Neural cell (in vitro differentiated cells): ENCODE data around the gene GRM2. TPM values are rescaled to one million over a fixed set of nuclear protein-coding genes. Genes with fewer than 3 reads are reported as not detected.

Source experiments
- H2AFZ ChIP-seq: fragments of 200-600, 300-800 bp; sonication (generic), shearing (Covaris generic); 2 replicates; pipeline ENCODE4 v1.6.0; 2014; ENCODE audit warnings: low read depth, mild to moderate bottlenecking, antibody characterized with exemption, low read length, moderate library complexity
- H3F3A ChIP-seq: fragments of 200-600 bp; shearing (Covaris generic); 2 replicates; pipeline ENCODE4 v1.6.1; 2016; ENCODE audit warnings: mild to moderate bottlenecking, moderate library complexity, mixed read lengths, antibody characterized with exemption, low read length; ENCODE audit not compliant: insufficient read depth, poor library complexity, severe bottlenecking
- H3K27ac ChIP-seq: fragments of 200-600, 300-800 bp; sonication (generic), shearing (Covaris generic); 2 replicates; pipeline ENCODE4 v1.5.1; 2014; ENCODE audit warnings: mild to moderate bottlenecking, low read length, moderate library complexity
- H3K27me3 ChIP-seq: fragments of 300-800, 200-600 bp; sonication (generic), shearing (Covaris generic); 2 replicates; pipeline ENCODE4 v1.6.0; 2014; ENCODE audit warnings: mild to moderate bottlenecking, low read depth, low read length, moderate library complexity; ENCODE audit not compliant: insufficient read depth
- H3K36me3 ChIP-seq: fragments of 300-800, 200-600 bp; sonication (generic), shearing (Covaris generic); 2 replicates; pipeline ENCODE4 v1.5.1; 2014; ENCODE audit warnings: mild to moderate bottlenecking, antibody characterized with exemption, low read length, moderate library complexity; ENCODE audit not compliant: insufficient read depth
- H3K4me2 ChIP-seq: fragments of 300-800, 200-600 bp; sonication (generic), shearing (Covaris generic); 2 replicates; pipeline ENCODE4 v1.6.0; 2014; ENCODE audit warnings: mild to moderate bottlenecking, low read length
- H3K4me3 ChIP-seq: fragments of 300-800, 200-600 bp; sonication (generic), shearing (Covaris generic); 2 replicates; pipeline ENCODE4 v1.5.1; 2014; ENCODE audit warnings: mild to moderate bottlenecking, low read length, moderate library complexity
- H3K79me2 ChIP-seq: fragments of 200-600 bp; shearing (Covaris generic); replicated peaks from 2 replicates; pipeline ENCODE4 v1.6.0; 2014; ENCODE audit warnings: mild to moderate bottlenecking, low read length, moderate library complexity; ENCODE audit not compliant: insufficient read depth
- H3K9ac ChIP-seq: fragments of 300-800, 200-600 bp; sonication (generic), shearing (Covaris generic); 2 replicates; pipeline ENCODE4 v1.6.1; 2016; ENCODE audit warnings: mild to moderate bottlenecking, low read length, mixed read lengths
- H3K9me2 ChIP-seq: fragments of 200-600 bp; shearing (Covaris generic); 2 replicates; pipeline ENCODE4 v1.6.1; 2016; ENCODE audit warnings: mild to moderate bottlenecking, low read length, mixed read lengths; ENCODE audit not compliant: insufficient read depth
- H3K9me3 ChIP-seq: fragments of 200-600, 300-800 bp; sonication (generic), shearing (Covaris generic); 2 replicates; pipeline ENCODE4 v1.6.1; 2016; ENCODE audit warnings: mild to moderate bottlenecking, mixed run types, low read length, moderate library complexity, mixed read lengths
- H4K20me1 ChIP-seq: fragments of 200-600 bp; shearing (Covaris generic); 2 replicates; pipeline ENCODE4 v1.6.1; 2016; ENCODE audit warnings: mild to moderate bottlenecking, mixed run types; ENCODE audit not compliant: insufficient read depth
- CTCF ChIP-seq: fragments of 450-650 bp; IDR thresholded peaks from 2 replicates; pipeline ENCODE4 v1.5.1; 2014; ENCODE audit warnings: antibody characterized with exemption, mild to moderate bottlenecking, moderate library complexity; ENCODE audit not compliant: poor library complexity, severe bottlenecking
- EP300 ChIP-seq: fragments of 450-650 bp; conservative IDR thresholded peaks from 2 replicates; pipeline ENCODE4 v1.6.1; 2014; ENCODE audit warnings: antibody characterized with exemption, mild to moderate bottlenecking, moderate library complexity; ENCODE audit not compliant: poor library complexity, severe bottlenecking
- EZH2 ChIP-seq: fragments of 200-600, 300-800 bp; shearing (Covaris generic), sonication (generic); IDR thresholded peaks from 2 replicates; pipeline ENCODE4 v1.6.1; 2014; ENCODE audit warnings: antibody characterized with exemption, low read length, borderline replicate concordance, mild to moderate bottlenecking; ENCODE audit not compliant: insufficient read depth, poor library complexity, severe bottlenecking
- MXI1 ChIP-seq: fragments of 450-650 bp; conservative IDR thresholded peaks from 2 replicates; pipeline ENCODE4 v1.6.1; 2014; ENCODE audit warnings: antibody characterized with exemption, mild to moderate bottlenecking; ENCODE audit not compliant: poor library complexity, severe bottlenecking
- POLR2AphosphoS5 ChIP-seq: IDR thresholded peaks from 2 replicates; pipeline ENCODE4 v1.6.1; 2012
- RAD21 ChIP-seq: fragments of 450-650 bp; conservative IDR thresholded peaks from 2 replicates; pipeline ENCODE4 v1.6.1; 2014; ENCODE audit warnings: antibody characterized with exemption, mild to moderate bottlenecking, moderate library complexity
- REST ChIP-seq: IDR thresholded peaks from 2 replicates; pipeline ENCODE4 v1.6.1; 2012; ENCODE audit warnings: borderline replicate concordance
- SMC3 ChIP-seq: fragments of 450-650 bp; conservative IDR thresholded peaks from 2 replicates; pipeline ENCODE4 v1.6.1; 2014; ENCODE audit warnings: antibody characterized with exemption, mild to moderate bottlenecking, moderate library complexity; ENCODE audit not compliant: poor library complexity
- TAF1 ChIP-seq: IDR thresholded peaks from 2 replicates; pipeline ENCODE4 v1.6.1; 2012; ENCODE audit warnings: low read depth
- polyA plus RNA-seq: library from polyadenylated mRNA; depleted of rRNA; stranded (reverse); fragments of >200 nt; gene quantifications from 2 replicates; pipeline ENCODE4 v1.2.3, GENCODE V29; 2014

Gene GRM2
- polyA plus RNA-seq, 1 donor from 2014 or later = 9.1 TPM

GRCh38 chr3:51696954-51697353, 9.9 kb upstream of the GRM2 start:
- no peaks in the 10 kb centered on the region for H3K9me3 ChIP-seq
- no peaks in the 10 kb centered on the region for H3K27me3 ChIP-seq
- peak overlapping the region; percentile 12 for H2AFZ ChIP-seq
- H3K9ac ChIP-seq = peak overlapping the region; percentile 37
- H3K4me2 ChIP-seq = peak overlapping the region; percentile 6
- no peaks in the 10 kb centered on the region for H3K36me3 ChIP-seq
- TF ChIP-seq EZH2 = no peak
- no peak for TF ChIP-seq CTCF
- TF ChIP-seq MXI1 = peak; percentile 20
- no peak for TF ChIP-seq TAF1
- peak; percentile 13 for TF ChIP-seq RAD21
- TF ChIP-seq REST = no peak
- no peak for TF ChIP-seq EP300
- H3K4me3 ChIP-seq = peak overlapping the region; percentile 21
- H3F3A ChIP-seq = no peaks in the 10 kb centered on the region
- H4K20me1 ChIP-seq = no peaks in the 10 kb centered on the region
- no peaks in the 10 kb centered on the region for H3K9me2 ChIP-seq
- H3K79me2 ChIP-seq = no peaks in the 10 kb centered on the region
- H3K27ac ChIP-seq = peak overlapping the region; percentile 56

- no peak for TF ChIP-seq CTCF
- TF ChIP-seq TAF1 = no peak
- TF ChIP-seq SMC3 = no peak
- no peak for TF ChIP-seq EP300
- TF ChIP-seq MXI1 = no peak
- no peak for TF ChIP-seq REST
- no peak for TF ChIP-seq EZH2
- no peak for TF ChIP-seq POLR2AphosphoS5
- TF ChIP-seq RAD21 = no peak
- Histone ChIP-seq H3K36me3 (no peaks in the 10 kb centered on the region), H3K27me3 (no peaks in the 10 kb centered on the region), H3F3A (no peaks in the 10 kb centered on the region), H3K9me2 (no peaks in the 10 kb centered on the region), H3K9me3 (no peaks in the 10 kb centered on the region), H3K9ac (no peak overlapping the region), H4K20me1 (no peaks in the 10 kb centered on the region), H2AFZ (no peak overlapping the region), H3K27ac (peak overlapping the region; percentile 56), H3K79me2 (no peaks in the 10 kb centered on the region), H3K4me2 (no peak overlapping the region), H3K4me3 (peak overlapping the region; percentile 21)
Measured at GRCh38 chr3:51698209-51698608, 8.7 kb upstream of the GRM2 start.
